HG03097 (cell line): ENCODE measurements around the gene AP2S1.
"Not testable (repeated sequence)": the region's sequence is repeated elsewhere in the genome, so short reads cannot be mapped to it uniquely, and the experiment has no call there.

Experiments used
- ATAC-seq: cut with Tn5 transposase; IDR thresholded peaks from one replicate; pipeline ENCODE4 v1.9.1; 2021; ENCODE audit not compliant: unreplicated experiment, low FRiP score

The AP2S1 gene

GRCh38 chr19:46844067-46844489, 6.6 kb downstream of the AP2S1 start:
- ATAC-seq: no peak

GRCh38 chr19:46842791-46843190, 7.9 kb downstream of the AP2S1 start:
- ATAC-seq: no peak

- no peak for ATAC-seq
These were observed 9.1 kb downstream of the AP2S1 start for GRCh38 chr19:46841458-46842083.

- ATAC-seq: no peak
These were observed 10.1 kb downstream of the AP2S1 start for GRCh38 chr19:46840498-46840942.

- no peak for ATAC-seq
These were observed 10.7 kb downstream of the AP2S1 start for GRCh38 chr19:46839752-46840497.

- no peak for ATAC-seq
These were observed 12.5 kb downstream of the AP2S1 start for GRCh38 chr19:46838160-46838559.

- no peak for ATAC-seq
These were observed 15.7 kb downstream of the AP2S1 start for GRCh38 chr19:46834984-46835383.

GRCh38 chr19:46834121-46834520, 16.5 kb downstream of the AP2S1 start:
- ATAC-seq: no peak

- no peak for ATAC-seq
These were observed 19.8 kb downstream of the AP2S1 start for GRCh38 chr19:46830864-46831263.

GRCh38 chr19:46828484-46828883, 22.2 kb downstream of the AP2S1 start:
- ATAC-seq: no peak

GRCh38 chr19:46825731-46826055, 25.0 kb downstream of the AP2S1 start:
- no peak for ATAC-seq

- no peak for ATAC-seq
These were observed 25.5 kb downstream of the AP2S1 start for GRCh38 chr19:46824890-46825730.

GRCh38 chr19:46823049-46823448, 27.6 kb downstream of the AP2S1 start:
- no peak for ATAC-seq

GRCh38 chr19:46822410-46822787, 28.2 kb downstream of the AP2S1 start:
- ATAC-seq: not testable (repeated sequence)

GRCh38 chr19:46821512-46822409, 28.9 kb downstream of the AP2S1 start:
- no peak for ATAC-seq

- ATAC-seq: no peak
These were observed 31.8 kb downstream of the AP2S1 start for GRCh38 chr19:46818812-46819211.

- no peak for ATAC-seq
These were observed 34.6 kb downstream of the AP2S1 start for GRCh38 chr19:46815833-46816627.

- no peak for ATAC-seq
These were observed 36.7 kb downstream of the AP2S1 start for GRCh38 chr19:46813839-46814358.
